CD4-positive, alpha-beta T cell (primary cell): ENCODE results near the gene GRIK5. TPM values are rescaled to one million over a fixed set of nuclear protein-coding genes. Genes with fewer than 3 reads are reported as not detected.

ENCODE experiments used
- ATAC-seq: fragments of 200-7000 bp; cut with Tn5 transposase; one replicate; pipeline ENCODE4 v1.10.0; 2022; ENCODE audit warnings: mild to moderate bottlenecking; ENCODE audit not compliant: poor library complexity
- CTCF ChIA-PET: fragments of 350-600 bp; sonication (Branson Sonifier 250); formaldehyde crosslinking; loops from one replicate; lab custom pipeline; 2021; ENCODE audit warnings: antibody characterized with exemption, inconsistent platforms; lab: Charles Lee
- POLR2A ChIA-PET: fragments of 350-600 bp; sonication (Branson Sonifier 250); formaldehyde crosslinking; loops from one replicate; lab custom pipeline; 2021; ENCODE audit warnings: antibody characterized with exemption, inconsistent platforms; lab: Charles Lee
- DNase-seq, 14 experiments: peaks; one replicate each; pipeline ENCODE4 v3.0.0-alpha.2; 2013 to 2020; ENCODE audit warnings: mixed read lengths in 2 of 14
- H3K27ac ChIP-seq, 2 donors: one replicate each; pipeline versions ENCODE4 v1.5.1 to v1.7.0; 2013; ENCODE audit warnings: low read length in 2 of 2, low read depth in 1 of 2, mild to moderate bottlenecking in 1 of 2
- H3K27me3 ChIP-seq, 2 experiments: 1 replicate in 1 of 2; 2 replicates in 1 of 2; pipeline versions ENCODE4 v1.6.1 to v1.7.0; 2013; ENCODE audit warnings: low read length in 2 of 2, control low read depth in 1 of 2, mild to moderate bottlenecking in 1 of 2, moderate library complexity in 1 of 2; ENCODE audit not compliant: insufficient read depth in 2 of 2, control insufficient read depth in 1 of 2
- H3K36me3 ChIP-seq: one replicate; pipeline ENCODE4 v1.6.1; 2013; ENCODE audit warnings: low read length, control low read depth; ENCODE audit not compliant: insufficient read depth
- H3K4me1 ChIP-seq: one replicate; pipeline ENCODE4 v1.6.1; 2013; ENCODE audit warnings: low read length, control low read depth; ENCODE audit not compliant: insufficient read depth
- H3K4me3 ChIP-seq: one replicate; pipeline ENCODE4 v1.5.1; 2013; ENCODE audit warnings: mild to moderate bottlenecking, low read length, moderate library complexity
- H3K9me3 ChIP-seq, 2 experiments: 1 replicate in 1 of 2; 2 replicates in 1 of 2; pipeline versions ENCODE4 v1.6.1 to v1.7.0; 2013; ENCODE audit warnings: low read length in 2 of 2, mild to moderate bottlenecking in 2 of 2, control low read depth in 1 of 2, moderate library complexity in 1 of 2; ENCODE audit not compliant: control insufficient read depth in 1 of 2, insufficient read depth in 1 of 2
- H3K27ac Mint-ChIP-seq: one replicate; pipeline ENCODE4 v1.8.0; 2020; ENCODE audit warnings: mixed read lengths
- H3K27me3 Mint-ChIP-seq: one replicate; pipeline ENCODE4 v1.8.0; 2021; ENCODE audit warnings: mixed read lengths
- H3K36me3 Mint-ChIP-seq: one replicate; pipeline ENCODE4 v1.8.0; 2021; ENCODE audit warnings: low read depth, mixed read lengths
- H3K4me1 Mint-ChIP-seq: one replicate; pipeline ENCODE4 v1.8.0; 2021; ENCODE audit warnings: low read depth, mixed read lengths
- H3K4me3 Mint-ChIP-seq: one replicate; pipeline ENCODE4 v1.8.0; 2020; ENCODE audit warnings: mild to moderate bottlenecking, mixed read lengths
- H3K9me3 Mint-ChIP-seq: one replicate; pipeline ENCODE4 v1.8.0; 2020; ENCODE audit warnings: mixed read lengths
- intact Hi-C, 2 experiments: fragments of 100-400 bp; cut with DNase I in 1 of 2; cut with micrococcal nuclease in 1 of 2; formaldehyde crosslinking; loops; one replicate each; pipeline versions ENCODE4 v1.15.1 to v1.9.0; 2023 to 2025; cut with DNase I, micrococcal nuclease
- total RNA-seq, 174 experiments: library from RNA in 2 of 174; stranded (reverse) in 2 of 174; gene quantifications; one replicate each; pipeline ENCODE4 v1.2.3 and lab custom pipeline; 2021 to 2026
- TF ChIP-seq, protein P1 (sequence below): fragments of 200-600 bp; IDR thresholded peaks from one replicate; pipeline ENCODE4 v1.8.0; 2022; ENCODE audit warnings: antibody characterized with exemption, mild to moderate bottlenecking

GRIK5 gene
- total RNA-seq, 2 experiments from 2014 or later: 0.66 to 0.75 TPM

- intact Hi-C loops: no loop called here
- peaks cover 29% of the 10 kb centered on the region for H3K4me1 Mint-ChIP-seq
- CTCF ChIA-PET: interaction anchor here (1.5 kb wide), 1 partner anchor 83 kb away, joined by 5 read pairs; no protein-coding TSS in a partner anchor
- H3K27me3 ChIP-seq: no peaks in the 10 kb centered on the region
- DNase-seq: no peak
- no peak overlapping the region for H3K27ac ChIP-seq
- H3K36me3 ChIP-seq: peaks cover 11% of the 10 kb centered on the region
- H3K4me3 Mint-ChIP-seq: no peak overlapping the region
- H3K27me3 Mint-ChIP-seq: no peaks in the 10 kb centered on the region
- peaks cover 33% of the 10 kb centered on the region for H3K4me1 ChIP-seq
- POLR2A ChIA-PET: no interaction called here
- no peak for ATAC-seq
- H3K9me3 ChIP-seq: no peaks in the 10 kb centered on the region
- no peak overlapping the region for H3K4me3 ChIP-seq
- TF ChIP-seq, protein P1, sequence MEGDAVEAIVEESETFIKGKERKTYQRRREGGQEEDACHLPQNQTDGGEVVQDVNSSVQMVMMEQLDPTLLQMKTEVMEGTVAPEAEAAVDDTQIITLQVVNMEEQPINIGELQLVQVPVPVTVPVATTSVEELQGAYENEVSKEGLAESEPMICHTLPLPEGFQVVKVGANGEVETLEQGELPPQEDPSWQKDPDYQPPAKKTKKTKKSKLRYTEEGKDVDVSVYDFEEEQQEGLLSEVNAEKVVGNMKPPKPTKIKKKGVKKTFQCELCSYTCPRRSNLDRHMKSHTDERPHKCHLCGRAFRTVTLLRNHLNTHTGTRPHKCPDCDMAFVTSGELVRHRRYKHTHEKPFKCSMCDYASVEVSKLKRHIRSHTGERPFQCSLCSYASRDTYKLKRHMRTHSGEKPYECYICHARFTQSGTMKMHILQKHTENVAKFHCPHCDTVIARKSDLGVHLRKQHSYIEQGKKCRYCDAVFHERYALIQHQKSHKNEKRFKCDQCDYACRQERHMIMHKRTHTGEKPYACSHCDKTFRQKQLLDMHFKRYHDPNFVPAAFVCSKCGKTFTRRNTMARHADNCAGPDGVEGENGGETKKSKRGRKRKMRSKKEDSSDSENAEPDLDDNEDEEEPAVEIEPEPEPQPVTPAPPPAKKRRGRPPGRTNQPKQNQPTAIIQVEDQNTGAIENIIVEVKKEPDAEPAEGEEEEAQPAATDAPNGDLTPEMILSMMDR: no peak
- H3K27ac Mint-ChIP-seq: no peak overlapping the region
- peaks cover 13% of the 10 kb centered on the region for H3K36me3 Mint-ChIP-seq
- no peaks in the 10 kb centered on the region for H3K9me3 Mint-ChIP-seq
These were observed 114.5 kb downstream of the GRIK5 start for GRCh38 chr19:41955521-41955920.

- Histone ChIP-seq H3K36me3 (peaks cover 11% of the 10 kb centered on the region), H3K4me1 (peaks cover 15% of the 10 kb centered on the region), H3K4me3 (no peak overlapping the region), H3K27me3 (no peaks in the 10 kb centered on the region), H3K27ac (no peak overlapping the region), H3K9me3 (no peaks in the 10 kb centered on the region)
- ATAC-seq (peak; percentile 95), DNase-seq (peak; percentile 76 to 95 (median 88))
- TF ChIP-seq, protein P1: peak; percentile 99
- H3K4me1 Mint-ChIP-seq: peaks cover 20% of the 10 kb centered on the region
- no peaks in the 10 kb centered on the region for H3K9me3 Mint-ChIP-seq
- ChIA-PET CTCF (interaction anchor here (0.7 to 3.9 kb wide), 9 partner anchors 9 to 157 kb away, joined by 3 to 22 read pairs (median 4); partner anchors contain the start of gene RPS19), POLR2A (interaction anchor here (0.6 to 2.0 kb wide), 4 partner anchors 77 to 92 kb away, joined by 3 to 6 read pairs (median 4); partner anchors contain the start of gene RPS19)
- H3K27ac Mint-ChIP-seq: peak overlapping the region; percentile 48
- intact Hi-C loops: loop anchor here (1.0 to 5.0 kb wide), 5 partner anchors 64 to 159 kb away; no protein-coding TSS in a partner anchor
- peak overlapping the region; percentile 61 for H3K4me3 Mint-ChIP-seq
- no peaks in the 10 kb centered on the region for H3K27me3 Mint-ChIP-seq
- H3K36me3 Mint-ChIP-seq: no peaks in the 10 kb centered on the region
These were observed 118.3 kb downstream of the GRIK5 start for GRCh38 chr19:41951686-41952172.

Other genes starting within 250 kb of the GRIK5 start
- not detected for gene LYPD4, start 225.5 kb downstream of the GRIK5 start, total RNA-seq
- gene DMRTC2, start 225.2 kb downstream of the GRIK5 start, total RNA-seq: not detected
- gene RPS19, start 210.0 kb downstream of the GRIK5 start, total RNA-seq: 1,000 to 10,000 TPM; 3,668 to 3,697 TPM
- gene CD79A, start 192.9 kb downstream of the GRIK5 start, total RNA-seq: 1 to 10 TPM; 3.7 to 3.8 TPM
- gene ARHGEF1, start 187.0 kb downstream of the GRIK5 start, total RNA-seq: 1,000 to 10,000 TPM; 1,019 to 1,047 TPM
- 1 to 10 TPM; 7.7 to 8.9 TPM for gene ERFL, start 141.8 kb downstream of the GRIK5 start, total RNA-seq
- gene RABAC1, start 110.9 kb downstream of the GRIK5 start, total RNA-seq: 100 to 1,000 TPM in 1 of 2 experiments, 10 to 100 TPM in 1; 96.0 to 102 TPM
- 1 to 10 TPM; 3.2 to 4.6 TPM for gene ATP1A3, start 76.0 kb downstream of the GRIK5 start, total RNA-seq
- 10 to 100 TPM; 21.5 to 24.0 TPM for gene ZNF574, start 6.0 kb upstream of the GRIK5 start, total RNA-seq
- gene POU2F2, start 62.2 kb upstream of the GRIK5 start, total RNA-seq: 10 to 100 TPM; 18.6 to 19.9 TPM
- gene DEDD2, start 147.5 kb upstream of the GRIK5 start, total RNA-seq: 100 to 1,000 TPM in 1 of 2 experiments, 10 to 100 TPM in 1; 96.5 to 103 TPM
- 1 to 10 TPM; 5.0 to 6.2 TPM for gene ZNF526, start 150.1 kb upstream of the GRIK5 start, total RNA-seq
- 10 to 100 TPM; 13.6 to 13.9 TPM for gene GSK3A, start 172.4 kb upstream of the GRIK5 start, total RNA-seq
- gene ERF, start 184.9 kb upstream of the GRIK5 start, total RNA-seq: 100 to 1,000 TPM; 105 to 113 TPM
- gene CIC, start 199.0 kb upstream of the GRIK5 start, total RNA-seq: 100 to 1,000 TPM; 114 to 119 TPM
- gene PRR19, start 231.9 kb upstream of the GRIK5 start, total RNA-seq: under 1 TPM in 1 of 2 experiments, not detected in 1; 0.16 TPM
- gene PAFAH1B3, start 232.4 kb upstream of the GRIK5 start, total RNA-seq: 10 to 100 TPM; 10.6 to 11.8 TPM
- not detected for gene TMEM145, start 243.1 kb upstream of the GRIK5 start, total RNA-seq